Naive B cell (primary cell): Measurements from ENCODE around the gene UBL7. TPM values are rescaled to one million over a fixed set of nuclear protein-coding genes. Genes with fewer than 3 reads are reported as not detected.

Experiments used
- ATAC-seq, 2 donors: fragments of 150-1000 bp; cut with Tn5 transposase; 2 replicates each; pipeline ENCODE4 v1.10.0; 2021; ENCODE audit warnings: low read depth in 2 of 2, mild to moderate bottlenecking in 2 of 2, moderate library complexity in 2 of 2
- DNase-seq: peaks from one replicate; pipeline ENCODE4 v3.0.0; 2022
- H3K27ac Mint-ChIP-seq, 6 donors: one replicate each; pipeline ENCODE4 v1.8.0; 2020 to 2022; ENCODE audit warnings: mild to moderate bottlenecking in 6 of 6, mixed read lengths in 6 of 6, moderate library complexity in 5 of 6, inconsistent platforms in 2 of 6
- H3K27me3 Mint-ChIP-seq, 3 donors: one replicate each; pipeline ENCODE4 v1.8.0; 2021 to 2022; ENCODE audit warnings: mixed read lengths in 3 of 3, mild to moderate bottlenecking in 1 of 3
- H3K36me3 Mint-ChIP-seq, 2 donors: one replicate each; pipeline ENCODE4 v1.8.0; 2020 to 2022; ENCODE audit warnings: mixed read lengths in 2 of 2, inconsistent platforms in 1 of 2, mild to moderate bottlenecking in 1 of 2
- H3K4me1 Mint-ChIP-seq, 3 donors: one replicate each; pipeline ENCODE4 v1.8.0; 2020 to 2022; ENCODE audit warnings: mixed read lengths in 3 of 3, inconsistent platforms in 1 of 3, mild to moderate bottlenecking in 1 of 3, moderate library complexity in 1 of 3
- H3K4me3 Mint-ChIP-seq, 8 donors: one replicate each; pipeline ENCODE4 v1.8.0; 2020 to 2022; ENCODE audit warnings: mild to moderate bottlenecking in 8 of 8, mixed read lengths in 8 of 8, moderate library complexity in 8 of 8, inconsistent platforms in 2 of 8
- H3K9me3 Mint-ChIP-seq, 7 donors: one replicate each; pipeline ENCODE4 v1.8.0; 2020 to 2022; ENCODE audit warnings: mixed read lengths in 7 of 7, mild to moderate bottlenecking in 5 of 7, inconsistent platforms in 2 of 7, moderate library complexity in 1 of 7
- polyA plus RNA-seq, 6 donors: library from polyadenylated mRNA; unstranded; fragments of 300-500 nt; fragmentation: Illumina TruSeq; gene quantifications; one replicate each; pipeline ENCODE4 v1.2.3, GENCODE V29; 2021; ENCODE audit warnings: low read depth in 6 of 6

UBL7 gene
- polyA plus RNA-seq, 6 donors from 2014 or later: 113 to 143 (median 134) TPM

DNA sequence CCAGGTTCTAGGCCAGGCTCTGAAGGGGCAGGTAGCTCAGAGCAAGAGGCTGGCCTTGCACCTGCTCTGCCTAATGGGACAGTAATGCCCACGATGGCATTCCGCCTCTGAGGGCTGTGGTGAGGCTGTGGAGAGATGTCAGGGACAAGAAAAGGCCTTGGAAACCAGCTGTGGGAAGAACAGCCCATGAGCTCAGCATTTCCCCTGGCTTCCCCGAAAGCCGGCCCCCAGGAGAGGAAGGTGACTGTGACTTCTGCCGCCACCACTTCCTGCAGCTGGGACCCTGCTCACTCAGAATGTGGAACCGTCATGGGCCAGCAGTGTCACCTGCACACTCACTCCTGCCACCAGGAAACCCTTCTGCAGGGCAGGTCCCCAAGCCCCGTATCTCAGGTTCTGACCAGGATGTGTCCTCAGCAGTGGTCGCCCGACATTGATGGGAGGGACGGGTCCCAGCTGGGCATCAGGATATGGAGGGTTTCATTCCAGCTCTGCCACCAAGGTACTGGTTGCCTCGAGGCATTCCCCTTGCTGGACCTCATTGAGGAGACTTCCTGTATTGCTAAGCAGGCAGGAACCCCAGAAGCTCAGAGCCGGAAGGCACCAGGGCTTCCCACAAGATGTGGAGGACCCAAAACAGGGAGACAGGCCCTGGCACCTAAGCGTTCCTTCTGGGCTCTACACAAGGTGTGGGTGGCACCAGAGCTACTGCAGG lies 57.9 kb downstream of the UBL7 start:
- H3K9me3 Mint-ChIP-seq: no peaks in the 10 kb centered on the region
- DNase-seq: peak; percentile 89

DNA sequence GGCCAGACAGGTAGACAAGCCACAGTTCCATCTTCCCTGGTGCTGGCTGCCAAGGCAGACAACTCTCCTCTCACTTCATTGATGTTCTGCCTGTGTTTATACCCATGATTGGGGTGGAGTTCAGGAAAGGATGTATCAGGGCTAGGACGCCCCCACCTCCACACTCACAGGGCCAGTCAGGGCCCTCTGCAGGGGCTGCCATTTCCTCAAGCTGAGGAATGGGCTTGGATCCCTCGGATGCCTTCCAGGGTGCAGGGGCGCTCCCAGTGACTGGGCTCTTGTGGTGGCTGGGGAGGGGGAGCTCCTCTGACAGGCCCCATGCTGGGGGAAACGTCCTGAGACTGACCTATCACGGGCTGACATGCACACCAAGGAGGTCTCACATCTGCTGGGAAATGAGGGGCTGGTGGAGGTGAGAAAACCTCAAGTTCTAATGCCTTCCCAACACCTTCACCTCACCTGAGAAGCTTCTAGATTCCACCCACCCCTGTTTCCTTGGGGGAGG lies 58.6 kb downstream of the UBL7 start:
- DNase-seq (no peak), ATAC-seq (no peak)
- H3K36me3 Mint-ChIP-seq: no peaks in the 10 kb centered on the region
- peak overlapping the region in 7 of 8 donors; percentile 47 to 89 (median 71) for H3K4me3 Mint-ChIP-seq
- peaks cover 72 to 95% (median 82%) of the 10 kb centered on the region in 3 donors for H3K4me1 Mint-ChIP-seq
- no peaks in the 10 kb centered on the region for H3K9me3 Mint-ChIP-seq
- no peaks in the 10 kb centered on the region for H3K27me3 Mint-ChIP-seq
- peak overlapping the region; percentile 0 to 97 (median 96) for H3K27ac Mint-ChIP-seq

More for the DNA sequence above, 57.9 kb downstream of the UBL7 start:
- peak; percentile 87 to 90 for ATAC-seq
- Mint-ChIP-seq H3K4me1 (peaks cover 71 to 92% (median 82%) of the 10 kb centered on the region in 3 donors), H3K27me3 (no peaks in the 10 kb centered on the region), H3K36me3 (no peaks in the 10 kb centered on the region), H3K27ac (peak overlapping the region; percentile 69 to 97 (median 96)), H3K4me3 (peak overlapping the region; percentile 47 to 89 (median 78))

DNA sequence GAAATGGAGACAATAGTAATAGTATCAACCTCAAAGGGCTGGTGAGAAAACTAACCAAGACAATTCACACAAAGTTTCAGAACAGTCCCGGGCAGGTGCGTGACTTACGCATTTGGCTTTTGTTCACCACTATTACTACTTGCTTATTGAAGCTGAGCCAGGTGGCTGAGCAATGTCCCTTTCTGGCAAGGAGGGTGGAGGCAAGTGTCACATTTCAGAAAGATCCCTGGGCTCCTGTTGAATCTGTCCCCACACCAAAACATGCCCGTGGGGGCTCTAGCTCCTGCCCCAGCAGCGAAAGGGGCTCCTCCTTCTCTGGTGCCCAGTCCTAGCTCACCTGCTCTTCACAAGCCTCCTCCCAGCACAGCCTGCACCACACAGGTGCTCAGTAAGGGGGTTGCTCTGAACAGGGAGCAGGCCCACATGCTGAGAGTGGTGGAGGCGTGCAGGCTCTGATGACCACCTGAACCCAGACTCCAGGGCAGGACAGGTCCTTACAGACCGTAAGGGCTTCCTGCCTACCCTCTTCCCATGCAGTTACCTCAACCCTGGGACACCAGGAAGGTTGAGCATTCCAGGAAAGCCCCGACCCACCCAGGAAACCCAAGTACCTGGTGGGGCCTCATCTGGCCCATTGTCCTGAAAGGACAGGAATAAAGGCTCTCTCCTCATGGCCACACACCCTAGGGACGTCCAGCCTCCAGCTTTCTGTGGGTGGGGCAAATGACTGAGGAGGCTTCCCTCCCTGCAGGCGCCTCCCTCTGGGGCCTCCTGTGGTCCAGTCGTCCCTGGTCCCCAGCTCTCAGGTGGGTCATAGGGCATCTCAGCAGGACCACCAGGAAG lies 59.8 kb downstream of the UBL7 start:
- ATAC-seq: no peak
- Mint-ChIP-seq H3K27me3 (no peaks in the 10 kb centered on the region), H3K4me3 (peak overlapping the region; percentile 10 to 84 (median 52)), H3K9me3 (no peaks in the 10 kb centered on the region), H3K36me3 (no peaks in the 10 kb centered on the region), H3K27ac (peak overlapping the region; percentile 31 to 97 (median 91)), H3K4me1 (peaks cover 71 to 98% (median 85%) of the 10 kb centered on the region in 3 donors)
- peak; percentile 58 for DNase-seq

DNA sequence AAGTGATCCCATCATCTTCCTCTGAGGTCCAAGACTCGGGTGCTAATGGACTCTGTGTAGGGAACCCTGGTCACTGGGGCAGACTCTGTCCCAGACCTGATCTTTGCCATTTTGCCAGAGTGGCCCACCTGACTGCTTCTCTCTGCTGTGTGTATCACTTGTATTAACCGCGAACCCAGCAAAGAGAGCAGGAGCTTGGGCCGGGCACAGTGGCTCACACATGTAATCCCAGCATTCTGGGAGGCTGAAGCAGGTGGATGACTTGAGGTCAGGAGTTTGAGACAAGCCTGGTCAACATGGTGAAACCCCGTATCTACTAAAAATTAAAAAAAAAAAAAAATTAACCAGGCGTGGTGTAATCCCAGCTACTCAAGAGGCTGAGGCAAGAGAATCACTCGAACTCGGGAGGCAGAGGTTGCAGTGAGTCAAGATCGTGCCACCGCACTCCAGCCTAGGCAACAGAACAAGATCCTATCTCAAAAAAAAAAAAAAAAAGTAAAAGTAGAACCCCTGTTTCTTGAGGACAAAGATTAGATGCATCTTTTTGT lies 60.6 kb downstream of the UBL7 start:
- H3K36me3 Mint-ChIP-seq: no peaks in the 10 kb centered on the region
- peak overlapping the region in 7 of 8 donors; percentile 37 to 73 (median 56) for H3K4me3 Mint-ChIP-seq
- DNase-seq: no peak
- H3K4me1 Mint-ChIP-seq: peaks cover 75 to 94% (median 85%) of the 10 kb centered on the region in 3 donors
- no peaks in the 10 kb centered on the region for H3K27me3 Mint-ChIP-seq
- H3K9me3 Mint-ChIP-seq: no peaks in the 10 kb centered on the region
- ATAC-seq: no peak
- H3K27ac Mint-ChIP-seq: peak overlapping the region in 5 of 6 donors; percentile 84 to 97 (median 91)

DNA sequence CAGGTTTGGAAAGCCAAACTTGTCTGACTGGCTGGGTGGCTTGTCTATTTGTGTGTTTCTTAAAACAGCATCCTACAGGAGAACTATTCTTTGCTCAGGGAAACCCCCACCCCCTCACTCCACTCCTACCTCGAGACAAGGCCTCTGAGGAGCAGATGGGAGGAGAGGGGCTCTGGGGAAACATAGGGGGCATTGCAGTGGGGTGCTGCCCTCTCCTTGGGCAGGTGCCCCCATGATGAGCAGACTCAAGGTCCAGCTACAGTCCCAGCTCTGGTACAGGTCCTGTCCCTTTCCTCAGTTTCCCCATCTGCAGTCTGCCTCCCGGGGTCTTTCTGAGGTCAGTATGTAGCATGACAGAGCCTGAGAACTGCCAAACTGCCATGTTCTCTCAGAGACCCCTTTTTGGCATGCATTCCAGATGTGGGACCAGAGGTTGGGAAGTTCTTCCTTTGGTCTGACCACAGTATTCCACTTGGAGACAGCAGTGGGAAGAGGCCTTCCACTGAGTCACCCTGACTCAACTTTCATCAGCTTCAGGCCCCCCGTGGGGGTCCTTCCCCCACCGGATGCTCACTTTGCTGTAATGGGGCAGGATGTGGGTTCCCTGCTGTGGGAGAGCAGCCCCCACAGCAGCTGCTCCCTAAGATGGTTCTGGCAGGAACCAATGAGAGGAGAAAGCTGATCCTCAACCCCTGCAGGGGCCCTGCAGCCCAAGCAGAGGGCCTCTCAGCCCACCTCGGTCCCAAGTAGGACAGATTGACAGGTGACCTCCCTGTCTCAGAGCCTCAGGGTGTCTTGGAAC lies 61.2 kb downstream of the UBL7 start:
- ATAC-seq (no peak), DNase-seq (no peak)
- no peaks in the 10 kb centered on the region for H3K36me3 Mint-ChIP-seq
- no peaks in the 10 kb centered on the region for H3K9me3 Mint-ChIP-seq
- H3K4me1 Mint-ChIP-seq: peaks cover 82 to 94% (median 92%) of the 10 kb centered on the region in 3 donors
- H3K27me3 Mint-ChIP-seq: no peaks in the 10 kb centered on the region
- peak overlapping the region in 5 of 8 donors; percentile 37 to 65 (median 52) for H3K4me3 Mint-ChIP-seq
- H3K27ac Mint-ChIP-seq: peak overlapping the region; percentile 21 to 100 (median 88)

DNA sequence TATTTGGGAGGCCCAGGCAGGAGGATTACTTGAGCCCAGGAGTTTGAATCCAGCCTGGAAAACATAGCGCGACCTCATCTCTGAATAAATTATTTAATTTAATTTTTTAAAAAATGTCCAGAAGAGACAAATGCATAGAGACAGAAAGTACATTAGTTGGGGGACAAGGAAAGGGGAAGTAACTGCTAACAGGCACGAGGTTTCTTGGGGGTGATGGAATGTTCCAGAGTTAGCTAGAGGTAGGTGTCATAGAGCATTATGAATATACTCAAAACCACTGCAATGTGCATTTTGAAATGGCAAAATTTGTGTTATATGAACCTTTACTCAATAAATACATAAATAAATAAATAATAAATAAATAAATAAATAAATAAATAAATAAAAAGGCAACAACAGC lies 61.9 kb downstream of the UBL7 start:
- Mint-ChIP-seq H3K4me3 (peak overlapping the region in 5 of 8 donors; percentile 33 to 51 (median 37)), H3K9me3 (no peaks in the 10 kb centered on the region), H3K36me3 (no peaks in the 10 kb centered on the region), H3K27ac (peak overlapping the region in 4 of 6 donors; percentile 96 to 100 (median 100)), H3K4me1 (peaks cover 83 to 94% (median 93%) of the 10 kb centered on the region in 3 donors), H3K27me3 (no peaks in the 10 kb centered on the region)
- DNase-seq (no peak), ATAC-seq (no peak)

DNA sequence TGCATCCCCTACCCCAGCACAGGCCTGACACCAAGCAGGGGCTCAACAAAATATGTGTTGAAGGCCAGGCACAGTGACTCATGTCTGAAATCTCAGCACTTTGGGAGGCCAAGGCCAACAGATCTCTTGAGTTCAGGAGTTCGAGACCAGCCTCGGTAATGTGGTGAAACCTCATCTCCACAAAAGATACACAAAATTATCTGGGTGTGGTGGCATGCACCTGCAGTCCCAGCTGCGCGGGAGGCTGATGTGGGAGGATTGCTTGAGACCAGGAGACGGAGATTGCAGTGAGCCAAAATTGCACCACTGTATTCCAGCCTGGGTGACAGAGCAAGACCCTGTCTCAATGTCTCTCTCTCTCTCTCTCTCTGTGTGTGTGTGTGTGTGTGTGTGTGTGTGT lies 62.8 kb downstream of the UBL7 start:
- H3K36me3 Mint-ChIP-seq: no peaks in the 10 kb centered on the region
- DNase-seq (no peak), ATAC-seq (no peak)
- H3K9me3 Mint-ChIP-seq: no peaks in the 10 kb centered on the region
- H3K4me1 Mint-ChIP-seq: peaks cover 83 to 94% (median 93%) of the 10 kb centered on the region in 3 donors
- peak overlapping the region in 6 of 8 donors; percentile 9 to 87 (median 82) for H3K4me3 Mint-ChIP-seq
- H3K27me3 Mint-ChIP-seq: no peaks in the 10 kb centered on the region
- H3K27ac Mint-ChIP-seq: peak overlapping the region; percentile 96 to 100 (median 100)

DNA sequence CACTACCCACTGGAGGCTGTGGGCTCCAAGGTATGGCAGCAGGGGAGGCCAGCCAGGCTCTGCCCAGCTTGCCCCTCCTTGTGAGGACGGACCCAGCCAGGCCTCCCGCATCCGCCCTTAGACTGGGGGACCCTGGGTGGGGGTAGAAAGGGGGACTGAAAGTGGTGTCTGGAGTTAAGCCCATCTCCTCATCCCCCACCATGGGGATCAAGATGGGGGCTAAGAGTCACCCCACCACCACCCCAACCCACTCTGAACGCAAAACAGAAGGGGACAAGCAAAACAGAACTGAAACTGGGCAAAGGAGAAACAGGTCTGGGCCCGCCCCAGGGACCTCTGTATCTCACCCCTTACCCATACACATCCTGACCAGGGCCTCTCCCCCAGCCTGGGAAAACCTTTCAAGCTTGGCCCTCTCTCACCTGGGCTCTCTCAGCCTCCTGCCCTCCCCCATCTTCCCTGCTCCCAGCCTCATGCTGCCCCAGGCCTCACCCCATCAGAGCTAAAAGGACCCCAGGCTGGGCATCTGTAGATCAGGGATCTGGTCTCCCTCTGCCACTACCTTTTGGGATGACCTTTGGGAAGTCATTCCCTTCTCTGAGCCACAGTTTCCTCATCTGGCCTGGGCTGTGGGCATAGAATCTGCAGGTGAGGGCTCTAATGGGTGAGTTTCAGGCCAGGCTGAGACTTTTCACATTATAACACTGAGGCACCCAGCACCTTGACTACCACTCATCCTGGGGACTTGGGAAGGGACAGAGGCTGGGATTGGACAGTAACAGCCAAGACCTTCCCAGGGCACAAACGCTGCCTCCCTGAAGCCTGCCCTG lies 63.5 kb downstream of the UBL7 start:
- no peaks in the 10 kb centered on the region for H3K9me3 Mint-ChIP-seq
- no peaks in the 10 kb centered on the region for H3K36me3 Mint-ChIP-seq
- ATAC-seq: peak; percentile 49 to 52
- H3K4me1 Mint-ChIP-seq: peaks cover 86 to 94% (median 93%) of the 10 kb centered on the region in 3 donors
- peak overlapping the region; percentile 96 to 100 (median 100) for H3K27ac Mint-ChIP-seq
- DNase-seq: peak; percentile 83
- H3K4me3 Mint-ChIP-seq: peak overlapping the region; percentile 34 to 87 (median 82)
- no peaks in the 10 kb centered on the region for H3K27me3 Mint-ChIP-seq

DNA sequence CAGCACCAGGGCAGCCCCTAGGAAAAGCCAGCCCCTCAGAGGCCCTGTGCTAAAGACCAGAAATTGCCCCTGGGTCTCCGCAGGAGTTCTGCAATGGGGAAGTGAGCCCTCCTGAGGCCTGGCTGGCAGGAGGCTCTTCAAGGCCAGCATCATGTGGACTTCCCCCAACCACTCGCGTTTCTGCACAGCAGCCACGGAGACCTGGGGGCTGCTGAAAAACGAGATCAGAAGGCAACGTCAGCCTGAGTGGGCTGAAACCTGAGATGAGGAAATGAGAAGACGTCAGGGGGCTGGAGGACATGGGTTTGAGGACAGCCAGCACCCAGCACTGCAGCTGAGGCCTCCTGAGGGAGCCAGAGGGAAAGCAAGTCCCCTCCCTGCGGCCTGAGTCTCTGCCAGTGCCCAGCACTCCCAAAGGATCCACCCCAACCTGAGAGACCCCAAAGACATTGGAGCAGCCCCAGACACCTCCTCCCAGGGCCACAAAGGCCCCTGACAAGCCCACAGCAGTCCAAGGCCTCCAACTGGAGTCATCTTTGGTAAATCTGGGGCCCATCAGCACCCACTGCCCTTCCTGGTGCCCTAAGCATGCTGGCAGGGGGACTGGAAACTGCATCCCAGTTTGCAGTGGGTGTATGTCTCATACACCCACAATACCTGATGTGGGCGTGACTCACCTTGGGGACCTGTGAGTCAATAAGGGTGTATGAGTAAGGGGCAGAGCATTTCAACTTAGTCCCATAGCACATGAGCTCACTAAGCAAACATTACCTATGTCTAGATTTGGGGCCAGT lies 64.3 kb downstream of the UBL7 start:
- peak overlapping the region; percentile 96 to 100 (median 100) for H3K27ac Mint-ChIP-seq

DNA sequence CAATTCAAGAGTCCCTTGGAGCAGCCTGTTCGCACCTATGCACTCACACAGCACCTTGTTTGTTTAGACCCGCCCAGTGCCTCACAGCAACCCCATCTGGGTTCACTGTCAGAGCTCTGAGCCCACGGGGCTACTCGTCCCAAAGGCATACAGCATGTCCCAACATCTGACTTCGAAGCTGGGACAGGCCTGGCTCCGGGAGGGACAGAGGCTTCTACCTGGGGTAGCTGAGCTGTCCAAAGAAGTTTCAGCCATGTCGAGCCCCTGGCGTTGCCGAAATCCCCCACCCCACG lies 64.9 kb downstream of the UBL7 start:
- H3K9me3 Mint-ChIP-seq: no peaks in the 10 kb centered on the region
- peak overlapping the region; percentile 96 to 100 (median 100) for H3K27ac Mint-ChIP-seq
- no peaks in the 10 kb centered on the region for H3K36me3 Mint-ChIP-seq
- DNase-seq: no peak
- H3K4me3 Mint-ChIP-seq: peak overlapping the region; percentile 45 to 87 (median 73)
- ATAC-seq: peak; percentile 9 to 10
- peaks cover 86 to 94% (median 93%) of the 10 kb centered on the region in 3 donors for H3K4me1 Mint-ChIP-seq
- H3K27me3 Mint-ChIP-seq: no peaks in the 10 kb centered on the region

More for the DNA sequence above, 64.3 kb downstream of the UBL7 start:
- Mint-ChIP-seq H3K27me3 (no peaks in the 10 kb centered on the region), H3K36me3 (no peaks in the 10 kb centered on the region), H3K4me3 (peak overlapping the region; percentile 62 to 89 (median 82)), H3K4me1 (peaks cover 86 to 94% (median 93%) of the 10 kb centered on the region in 3 donors), H3K9me3 (no peaks in the 10 kb centered on the region)
- ATAC-seq (peak; percentile 81 to 82), DNase-seq (peak; percentile 90)
